Activated naive CD8-positive, alpha-beta T cell treated with anti-CD3 and anti-CD28 coated beads, Interleukin-2, amount 50 U/mL, for 24 hours (primary cell): ENCODE measurements around the gene RPP25L.

Experiments used
- ATAC-seq: fragments of 150-1000 bp; cut with Tn5 transposase; one replicate; pipeline ENCODE4 v1.10.0; 2021
- DNase-seq: peaks from one replicate; pipeline ENCODE4 v3.0.0; 2021
- H3K27ac Mint-ChIP-seq: one replicate; pipeline ENCODE4 v1.8.0; 2021; ENCODE audit warnings: mild to moderate bottlenecking, mixed read lengths
- H3K27me3 Mint-ChIP-seq: one replicate; pipeline ENCODE4 v1.8.0; 2021; ENCODE audit warnings: mixed read lengths
- H3K36me3 Mint-ChIP-seq: one replicate; pipeline ENCODE4 v1.8.0; 2021; ENCODE audit warnings: low read depth, mixed read lengths
- H3K4me1 Mint-ChIP-seq: one replicate; pipeline ENCODE4 v1.8.0; 2021; ENCODE audit warnings: mixed read lengths
- H3K4me3 Mint-ChIP-seq: one replicate; pipeline ENCODE4 v1.8.0; 2021; ENCODE audit warnings: mild to moderate bottlenecking, moderate library complexity, mixed read lengths
- H3K9me3 Mint-ChIP-seq: one replicate; pipeline ENCODE4 v1.8.0; 2021; ENCODE audit warnings: mixed read lengths

The RPP25L gene

GRCh38 chr9:34629491-34629808 is 17.6 kb upstream of the RPP25L start:
- peaks cover 3% of the 10 kb centered on the region for H3K36me3 Mint-ChIP-seq
- no peaks in the 10 kb centered on the region for H3K9me3 Mint-ChIP-seq
- DNase-seq (no peak), ATAC-seq (peak; percentile 1)
- H3K27ac Mint-ChIP-seq: no peak overlapping the region
- peaks cover 18% of the 10 kb centered on the region for H3K4me1 Mint-ChIP-seq
- H3K4me3 Mint-ChIP-seq: peak overlapping the region; percentile 60
- H3K27me3 Mint-ChIP-seq: peaks cover 53% of the 10 kb centered on the region

- Mint-ChIP-seq H3K27me3 (peaks cover 58% of the 10 kb centered on the region), H3K27ac (peak within 1 kb of the TSS; percentile 27), H3K4me3 (peak within 1 kb of the TSS; percentile 76), H3K4me1 (peaks cover 18% of the 10 kb centered on the region), H3K9me3 (no peaks in the 10 kb centered on the region), H3K36me3 (no peaks in the 10 kb centered on the region)
- ATAC-seq (peak; percentile 69), DNase-seq (peak; percentile 44)
These were observed 17.0 kb upstream of the RPP25L start, which contains the start of gene ARID3C for GRCh38 chr9:34628656-34629490. TSS of gene ARID3C (minus strand) at chr9:34629066. CDS start at chr9:34628014, 1,052 bp downstream.

GRCh38 chr9:34627716-34628655 is 16.1 kb upstream of the RPP25L start:
- Mint-ChIP-seq H3K4me3 (peak overlapping the region; percentile 76), H3K36me3 (no peaks in the 10 kb centered on the region), H3K27me3 (peaks cover 66% of the 10 kb centered on the region), H3K9me3 (no peaks in the 10 kb centered on the region), H3K4me1 (peaks cover 23% of the 10 kb centered on the region), H3K27ac (peak overlapping the region; percentile 27)
- no peak for ATAC-seq
- DNase-seq: no peak

- no peak for DNase-seq
- Mint-ChIP-seq H3K4me3 (no peak overlapping the region), H3K4me1 (peaks cover 28% of the 10 kb centered on the region), H3K27me3 (peaks cover 71% of the 10 kb centered on the region), H3K9me3 (no peaks in the 10 kb centered on the region), H3K27ac (no peak overlapping the region), H3K36me3 (no peaks in the 10 kb centered on the region)
- ATAC-seq: no peak
These were observed 13.2 kb upstream of the RPP25L start for GRCh38 chr9:34625186-34625486.

GRCh38 chr9:34624475-34625185 is 12.7 kb upstream of the RPP25L start:
- H3K27ac Mint-ChIP-seq: no peak overlapping the region
- ATAC-seq: no peak
- no peak overlapping the region for H3K4me3 Mint-ChIP-seq
- peaks cover 66% of the 10 kb centered on the region for H3K27me3 Mint-ChIP-seq
- no peaks in the 10 kb centered on the region for H3K36me3 Mint-ChIP-seq
- H3K9me3 Mint-ChIP-seq: no peaks in the 10 kb centered on the region
- DNase-seq: no peak
- H3K4me1 Mint-ChIP-seq: peaks cover 31% of the 10 kb centered on the region

GRCh38 chr9:34623374-34624235 is 11.7 kb upstream of the RPP25L start:
- Mint-ChIP-seq H3K27ac (no peak overlapping the region), H3K36me3 (no peaks in the 10 kb centered on the region), H3K9me3 (no peaks in the 10 kb centered on the region), H3K4me3 (no peak overlapping the region), H3K27me3 (peaks cover 59% of the 10 kb centered on the region), H3K4me1 (peaks cover 32% of the 10 kb centered on the region)
- no peak for ATAC-seq
- DNase-seq: no peak

GRCh38 chr9:34620061-34620994 is 8.4 kb upstream of the RPP25L start, which contains the start of gene DCTN3:
TSS of gene DCTN3 (minus strand) at chr9:34620495. CDS start at chr9:34620464, 31 bp downstream.
- Mint-ChIP-seq H3K9me3 (no peaks in the 10 kb centered on the region), H3K27me3 (peaks cover 28% of the 10 kb centered on the region), H3K4me1 (peaks cover 25% of the 10 kb centered on the region), H3K36me3 (peaks cover 9% of the 10 kb centered on the region), H3K4me3 (peak within 1 kb of the TSS; percentile 94), H3K27ac (peak within 1 kb of the TSS; percentile 66)
- ATAC-seq: peak; percentile 97
- DNase-seq: peak; percentile 87

- ATAC-seq (no peak), DNase-seq (no peak)
- Mint-ChIP-seq H3K9me3 (no peaks in the 10 kb centered on the region), H3K36me3 (peaks cover 19% of the 10 kb centered on the region), H3K4me3 (no peak overlapping the region), H3K4me1 (peaks cover 33% of the 10 kb centered on the region), H3K27me3 (no peaks in the 10 kb centered on the region), H3K27ac (no peak overlapping the region)
These were observed 3.2 kb upstream of the RPP25L start for GRCh38 chr9:34615132-34615531.

- Mint-ChIP-seq H3K9me3 (no peaks in the 10 kb centered on the region), H3K27me3 (no peaks in the 10 kb centered on the region), H3K36me3 (peaks cover 19% of the 10 kb centered on the region), H3K27ac (peak overlapping the region; percentile 89), H3K4me3 (peak overlapping the region; percentile 88), H3K4me1 (peaks cover 23% of the 10 kb centered on the region)
- peak; percentile 82 for DNase-seq
- ATAC-seq: peak; percentile 53
These were observed 992 bp upstream of the RPP25L start for GRCh38 chr9:34612788-34613390.

- Mint-ChIP-seq H3K27ac (peak overlapping the region; percentile 89), H3K4me1 (peaks cover 23% of the 10 kb centered on the region), H3K9me3 (no peaks in the 10 kb centered on the region), H3K27me3 (no peaks in the 10 kb centered on the region), H3K36me3 (peaks cover 11% of the 10 kb centered on the region), H3K4me3 (peak overlapping the region; percentile 88)
- ATAC-seq: no peak
- DNase-seq: no peak
These were observed 566 bp downstream of the RPP25L start for GRCh38 chr9:34611251-34611810.

GRCh38 chr9:34610434-34611206 is 1.3 kb downstream of the RPP25L start:
- Mint-ChIP-seq H3K36me3 (peaks cover 9% of the 10 kb centered on the region), H3K9me3 (no peaks in the 10 kb centered on the region), H3K4me3 (peak overlapping the region; percentile 88), H3K27ac (no peak overlapping the region), H3K27me3 (no peaks in the 10 kb centered on the region), H3K4me1 (peaks cover 23% of the 10 kb centered on the region)
- DNase-seq: no peak
- ATAC-seq: no peak

GRCh38 chr9:34607331-34607730 is 4.6 kb downstream of the RPP25L start:
- ATAC-seq (no peak), DNase-seq (no peak)
- H3K36me3 Mint-ChIP-seq: peaks cover 9% of the 10 kb centered on the region
- H3K27ac Mint-ChIP-seq: no peak overlapping the region
- H3K27me3 Mint-ChIP-seq: peaks cover 4% of the 10 kb centered on the region
- H3K4me3 Mint-ChIP-seq: no peak overlapping the region
- peaks cover 14% of the 10 kb centered on the region for H3K4me1 Mint-ChIP-seq
- no peaks in the 10 kb centered on the region for H3K9me3 Mint-ChIP-seq
